ENCODE results near the gene ABCB8. TPM values are rescaled to one million over a fixed set of nuclear protein-coding genes. Genes with fewer than 3 reads are reported as not detected.

The ABCB8 gene
- total and polyA plus RNA-seq, 9 of the 15 experiments (the other 6 are each of a cell fraction or from before 2014, with no cell fraction given): 7.6 to 106 (median 36.3) TPM

GRCh38 chr7:151017953-151018420, 10.3 kb upstream of the ABCB8 start (continued):
- peak in 1 of 2 experiments; percentile 82; a peak in 1 of 4 replicates for TF ChIP-seq SRF (CRISPR knock-in tag; IDR thresholded peaks at IDR 0.05)
- TF ChIP-seq ZNF121 (CRISPR knock-in tag; conservative IDR thresholded peaks at IDR 0.05): no peak
- peak; percentile 94 for TF ChIP-seq GATAD2B (IDR thresholded peaks at IDR 0.05; ENCODE audit: borderline replicate concordance)
- no peak for TF ChIP-seq FOXM1 (IDR thresholded peaks at IDR 0.05; ENCODE audit: low read depth)
- no peak for TF ChIP-seq FOXM1 (CRISPR knock-in tag; IDR thresholded peaks at IDR 0.05; ENCODE audit: low read depth)
- TF ChIP-seq MBD1 (CRISPR knock-in tag; IDR thresholded peaks at IDR 0.05): no peak
- TF ChIP-seq ZNF830 (CRISPR knock-in tag; IDR thresholded peaks at IDR 0.05): 0 out of 2 replicates have a peak, but pooled peaks have one; percentile 33
- peak; percentile 73 for TF ChIP-seq ZNF740 (CRISPR knock-in tag; IDR thresholded peaks at IDR 0.05)
- no peak for TF ChIP-seq ZNF740 (tag; IDR thresholded peaks at IDR 0.05)
- no peak for TF ChIP-seq HIVEP1 (CRISPR knock-in tag; IDR thresholded peaks at IDR 0.05)
- peak; percentile 10 for TF ChIP-seq DACH1 (IDR thresholded peaks at IDR 0.05; ENCODE audit: partially characterized antibody)
- TF ChIP-seq NR1H2 (CRISPR knock-in tag; IDR thresholded peaks at IDR 0.05): no peak; the same call in 1 of the 2 replicates
- 0 out of 2 replicates have a peak, but pooled peaks have one; percentile 6 for TF ChIP-seq AFF4 (CRISPR knock-in tag; IDR thresholded peaks at IDR 0.05)
- TF ChIP-seq SRSF7 (optimal IDR thresholded peaks at IDR 0.05; ENCODE audit: low read depth, low read length): no peak
- peak; percentile 20; the same call in 1 of the 2 replicates for TF ChIP-seq JUN (IDR thresholded peaks at IDR 0.05; ENCODE audit: borderline replicate concordance, low read depth, low read length)
- TF ChIP-seq JUN (CRISPR knock-in tag; IDR thresholded peaks at IDR 0.05; ENCODE audit: borderline replicate concordance): no peak; the same call in 1 of the 2 replicates
- no peak; the same call in 1 of the 2 replicates for TF ChIP-seq CREB5 (CRISPR knock-in tag; IDR thresholded peaks at IDR 0.05)
- peak in 1 of 2 experiments; percentile 58; a peak in 1 of 4 replicates for TF ChIP-seq NONO (IDR thresholded peaks at IDR 0.05; ENCODE audit: low read depth in 2 of 2, low read length in 1 of 2)
- peak; percentile 58; the same call in 1 of the 2 replicates for TF ChIP-seq IRF1 (CRISPR knock-in tag; IDR thresholded peaks at IDR 0.05; ENCODE audit: borderline replicate concordance)

Measured in K562 (cell line).